ENCODE measurements around the gene DIAPH3.

Gene DIAPH3

GRCh38 chr13:59770451-59770850 is 393.3 kb downstream of the DIAPH3 start:
- no peak for DNase-seq (ENCODE audit: low read depth)
- no peak overlapping the region for H3K4me3 ChIP-seq (ENCODE audit: control insufficient read depth, low read depth, low read length)
- no peak for TF ChIP-seq CTCF (conservative IDR thresholded peaks at IDR 0.05; ENCODE audit: control insufficient read depth, insufficient read depth, low read depth, low read length)

- no peak for TF ChIP-seq CTCF (conservative IDR thresholded peaks at IDR 0.05; ENCODE audit: control insufficient read depth, insufficient read depth, low read depth, low read length)
- no peak for DNase-seq (ENCODE audit: low read depth)
- no peak overlapping the region for H3K4me3 ChIP-seq (ENCODE audit: control insufficient read depth, low read depth, low read length)
These were observed 397.5 kb downstream of the DIAPH3 start for GRCh38 chr13:59766236-59766635.

GRCh38 chr13:59755632-59756290 is 408.0 kb downstream of the DIAPH3 start:
- no peak for DNase-seq (ENCODE audit: low read depth)
- H3K4me3 ChIP-seq (ENCODE audit: control insufficient read depth, low read depth, low read length), result no peak overlapping the region
- no peak for TF ChIP-seq CTCF (conservative IDR thresholded peaks at IDR 0.05; ENCODE audit: control insufficient read depth, insufficient read depth, low read depth, low read length)

GRCh38 chr13:59754411-59754810 is 409.3 kb downstream of the DIAPH3 start:
- TF ChIP-seq CTCF (conservative IDR thresholded peaks at IDR 0.05; ENCODE audit: control insufficient read depth, insufficient read depth, low read depth, low read length), result no peak
- no peak for DNase-seq (ENCODE audit: low read depth)
- H3K4me3 ChIP-seq (ENCODE audit: control insufficient read depth, low read depth, low read length), result no peak overlapping the region

GRCh38 chr13:59750860-59751259 is 412.9 kb downstream of the DIAPH3 start:
- peak; percentile 37 for DNase-seq (ENCODE audit: low read depth)
- TF ChIP-seq CTCF (conservative IDR thresholded peaks at IDR 0.05; ENCODE audit: control insufficient read depth, insufficient read depth, low read depth, low read length), result no peak
- no peak overlapping the region for H3K4me3 ChIP-seq (ENCODE audit: control insufficient read depth, low read depth, low read length)

GRCh38 chr13:59748046-59748445 is 415.7 kb downstream of the DIAPH3 start:
- H3K4me3 ChIP-seq (ENCODE audit: control insufficient read depth, low read depth, low read length), result no peak overlapping the region
- no peak for TF ChIP-seq CTCF (conservative IDR thresholded peaks at IDR 0.05; ENCODE audit: control insufficient read depth, insufficient read depth, low read depth, low read length)
- DNase-seq (ENCODE audit: low read depth), result no peak

GRCh38 chr13:59747529-59747928 is 416.2 kb downstream of the DIAPH3 start:
- TF ChIP-seq CTCF (conservative IDR thresholded peaks at IDR 0.05; ENCODE audit: control insufficient read depth, insufficient read depth, low read depth, low read length), result no peak
- H3K4me3 ChIP-seq (ENCODE audit: control insufficient read depth, low read depth, low read length), result no peak overlapping the region
- no peak for DNase-seq (ENCODE audit: low read depth)
